ENCODE results near the gene ATG9B. TPM values are rescaled to one million over a fixed set of nuclear protein-coding genes. Genes with fewer than 3 reads are reported as not detected.

Gene ATG9B
- total and polyA plus RNA-seq, 5 donors from 2014 or later, result 18.6 to 38.7 (median 35.7) TPM

GRCh38 chr7:151006590-151007300, 17.5 kb downstream of the ATG9B start:
- H3K4me3 Mint-ChIP-seq, result no peak overlapping the region

GRCh38 chr7:151005566-151005965, 18.7 kb downstream of the ATG9B start:
- Mint-ChIP-seq H3K9me3 (no peaks in the 10 kb centered on the region), H3K4me3 (peak overlapping the region in 3 of 4 donors; percentile 41 to 80 (median 52)), H3K27ac (peak overlapping the region; percentile 62 to 82 (median 69)), H3K4me1 (peaks cover 0 to 48% (median 24%) of the 10 kb centered on the region in 4 donors), H3K27me3 (peaks cover 6% of the 10 kb centered on the region), H3K36me3 (peaks cover 8% of the 10 kb centered on the region)
- Histone ChIP-seq H3K27ac (ENCODE audit: insufficient read depth, low read length, poor library complexity, severe bottlenecking) (no peak overlapping the region), H3K36me3 (ENCODE audit: control insufficient read depth, insufficient read depth, low read length) (no peaks in the 10 kb centered on the region), H3K27me3 (ENCODE audit: control insufficient read depth, insufficient read depth, low read length) (no peaks in the 10 kb centered on the region), H3K4me3 (ENCODE audit: low read depth, low read length) (no peak overlapping the region), H3K4me1 (ENCODE audit: control insufficient read depth, insufficient read depth, low read length, poor library complexity, severe bottlenecking) (peaks cover 36% of the 10 kb centered on the region), H3K9me3 (ENCODE audit: control insufficient read depth in 2 of 2, low read length in 2 of 2) (no peaks in the 10 kb centered on the region)
- DNase-seq (no peak), ATAC-seq (ENCODE audit: low read depth in 2 of 2) (no peak)

More at GRCh38 chr7:151006590-151007300, 17.5 kb downstream of the ATG9B start:
- DNase-seq (no peak), ATAC-seq (ENCODE audit: low read depth in 2 of 2) (no peak)
- Histone ChIP-seq H3K4me3 (ENCODE audit: low read depth, low read length) (no peak overlapping the region), H3K27me3 (ENCODE audit: control insufficient read depth, insufficient read depth, low read length) (no peaks in the 10 kb centered on the region), H3K36me3 (ENCODE audit: control insufficient read depth, insufficient read depth, low read length) (no peaks in the 10 kb centered on the region), H3K27ac (ENCODE audit: insufficient read depth, low read length, poor library complexity, severe bottlenecking) (no peak overlapping the region), H3K9me3 (ENCODE audit: control insufficient read depth in 2 of 2, low read length in 2 of 2) (no peaks in the 10 kb centered on the region), H3K4me1 (ENCODE audit: control insufficient read depth, insufficient read depth, low read length, poor library complexity, severe bottlenecking) (peaks cover 47% of the 10 kb centered on the region)
- H3K27ac Mint-ChIP-seq, result peak overlapping the region in 1 of 3 donors; percentile 96
- H3K4me1 Mint-ChIP-seq, result peaks cover 0 to 59% (median 33%) of the 10 kb centered on the region in 4 donors
- H3K27me3 Mint-ChIP-seq, result peaks cover 6% of the 10 kb centered on the region
- H3K9me3 Mint-ChIP-seq, result no peaks in the 10 kb centered on the region
- H3K36me3 Mint-ChIP-seq, result peaks cover 3% of the 10 kb centered on the region

GRCh38 chr7:151003572-151003971, 20.7 kb downstream of the ATG9B start:
- ATAC-seq (ENCODE audit: low read depth in 2 of 2) (no peak), DNase-seq (no peak)
- no peaks in the 10 kb centered on the region for H3K27me3 ChIP-seq (ENCODE audit: control insufficient read depth, insufficient read depth, low read length)
- H3K9me3 Mint-ChIP-seq, result no peaks in the 10 kb centered on the region
- H3K27me3 Mint-ChIP-seq, result peaks cover 6% of the 10 kb centered on the region
- H3K9me3 ChIP-seq (ENCODE audit: control insufficient read depth in 2 of 2, low read length in 2 of 2), result no peaks in the 10 kb centered on the region
- peaks cover 11% of the 10 kb centered on the region for H3K36me3 Mint-ChIP-seq
- H3K36me3 ChIP-seq (ENCODE audit: control insufficient read depth, insufficient read depth, low read length), result no peaks in the 10 kb centered on the region
- no peak overlapping the region for H3K27ac ChIP-seq (ENCODE audit: insufficient read depth, low read length, poor library complexity, severe bottlenecking)
- peaks cover 0 to 46% (median 18%) of the 10 kb centered on the region in 4 donors for H3K4me1 Mint-ChIP-seq
- H3K4me3 Mint-ChIP-seq, result peak overlapping the region in 1 of 4 donors; percentile 74
- H3K27ac Mint-ChIP-seq, result no peak overlapping the region
- peaks cover 30% of the 10 kb centered on the region for H3K4me1 ChIP-seq (ENCODE audit: control insufficient read depth, insufficient read depth, low read length, poor library complexity, severe bottlenecking)
- no peak overlapping the region for H3K4me3 ChIP-seq (ENCODE audit: low read depth, low read length)

DNA sequence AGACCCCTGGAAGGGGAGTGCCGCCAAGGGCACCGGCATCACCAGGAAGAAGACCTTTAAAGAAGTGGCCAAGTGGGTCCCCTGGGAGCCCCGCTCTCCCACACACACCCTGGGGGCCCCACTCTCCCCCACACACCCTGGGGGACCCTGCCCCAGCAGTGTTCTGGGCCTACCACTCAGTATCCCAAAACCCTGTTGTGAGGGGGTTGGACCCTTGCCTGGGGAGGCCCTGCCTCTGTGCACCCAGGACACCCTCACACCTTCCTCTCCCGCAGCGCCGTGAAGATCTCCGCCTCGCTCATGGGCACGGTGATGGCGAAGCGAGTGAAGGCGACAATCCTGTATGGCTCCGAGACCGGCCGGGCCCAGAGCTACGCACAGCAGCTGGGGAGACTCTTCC, 22.7 kb downstream of the ATG9B start:
- H3K9me3 Mint-ChIP-seq, result no peaks in the 10 kb centered on the region
- ATAC-seq (ENCODE audit: low read depth in 2 of 2), result no peak
- H3K36me3 ChIP-seq (ENCODE audit: control insufficient read depth, insufficient read depth, low read length), result no peaks in the 10 kb centered on the region
- H3K4me3 Mint-ChIP-seq, result no peak overlapping the region
- H3K27ac ChIP-seq (ENCODE audit: insufficient read depth, low read length, poor library complexity, severe bottlenecking), result no peak overlapping the region
- H3K4me1 ChIP-seq (ENCODE audit: control insufficient read depth, insufficient read depth, low read length, poor library complexity, severe bottlenecking), result peaks cover 29% of the 10 kb centered on the region
- H3K4me1 Mint-ChIP-seq, result peaks cover 0 to 44% (median 12%) of the 10 kb centered on the region in 4 donors
- no peak for DNase-seq
- peaks cover 6% of the 10 kb centered on the region for H3K27me3 Mint-ChIP-seq
- no peak overlapping the region for H3K27ac Mint-ChIP-seq
- no peaks in the 10 kb centered on the region for H3K9me3 ChIP-seq (ENCODE audit: control insufficient read depth in 2 of 2, low read length in 2 of 2)
- H3K4me3 ChIP-seq (ENCODE audit: low read depth, low read length), result no peak overlapping the region
- H3K27me3 ChIP-seq (ENCODE audit: control insufficient read depth, insufficient read depth, low read length), result no peaks in the 10 kb centered on the region
- H3K36me3 Mint-ChIP-seq, result peaks cover 11% of the 10 kb centered on the region

DNA sequence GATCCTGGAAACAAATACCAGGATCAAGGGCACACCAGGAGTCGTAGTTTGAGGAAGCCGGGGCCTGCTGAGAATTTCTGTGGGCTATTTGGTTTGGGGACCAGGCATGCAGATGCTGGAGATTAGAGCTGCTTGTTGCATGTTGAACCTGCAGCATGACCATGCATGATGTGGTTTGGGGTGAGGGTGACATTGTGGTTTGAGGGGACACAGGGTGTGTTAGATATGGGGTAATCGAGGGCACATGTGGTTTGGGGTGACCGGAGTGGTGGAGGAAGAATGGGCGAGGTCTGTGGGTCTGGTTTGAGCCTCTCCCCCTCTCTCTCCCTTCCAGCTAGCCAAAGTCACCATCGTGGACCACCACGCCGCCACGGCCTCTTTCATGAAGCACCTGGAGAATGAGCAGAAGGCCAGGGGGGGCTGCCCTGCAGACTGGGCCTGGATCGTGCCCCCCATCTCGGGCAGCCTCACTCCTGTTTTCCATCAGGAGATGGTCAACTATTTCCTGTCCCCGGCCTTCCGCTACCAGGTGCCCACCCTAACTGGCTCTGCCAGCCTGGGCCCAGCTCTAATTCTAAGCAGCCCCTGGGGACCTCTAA, 23.3 kb downstream of the ATG9B start:
- DNase-seq, result no peak
- Histone ChIP-seq H3K36me3 (ENCODE audit: control insufficient read depth, insufficient read depth, low read length) (no peaks in the 10 kb centered on the region), H3K4me3 (ENCODE audit: low read depth, low read length) (no peak overlapping the region), H3K4me1 (ENCODE audit: control insufficient read depth, insufficient read depth, low read length, poor library complexity, severe bottlenecking) (peaks cover 35% of the 10 kb centered on the region), H3K27me3 (ENCODE audit: control insufficient read depth, insufficient read depth, low read length) (no peaks in the 10 kb centered on the region), H3K27ac (ENCODE audit: insufficient read depth, low read length, poor library complexity, severe bottlenecking) (no peak overlapping the region), H3K9me3 (ENCODE audit: control insufficient read depth in 2 of 2, low read length in 2 of 2) (no peaks in the 10 kb centered on the region)
- Mint-ChIP-seq H3K4me1 (peaks cover 0 to 43% (median 10%) of the 10 kb centered on the region in 4 donors), H3K9me3 (no peaks in the 10 kb centered on the region), H3K4me3 (no peak overlapping the region), H3K27ac (no peak overlapping the region), H3K36me3 (peaks cover 11% of the 10 kb centered on the region), H3K27me3 (peaks cover 6% of the 10 kb centered on the region)
- no peak for ATAC-seq (ENCODE audit: low read depth in 2 of 2)

DNA sequence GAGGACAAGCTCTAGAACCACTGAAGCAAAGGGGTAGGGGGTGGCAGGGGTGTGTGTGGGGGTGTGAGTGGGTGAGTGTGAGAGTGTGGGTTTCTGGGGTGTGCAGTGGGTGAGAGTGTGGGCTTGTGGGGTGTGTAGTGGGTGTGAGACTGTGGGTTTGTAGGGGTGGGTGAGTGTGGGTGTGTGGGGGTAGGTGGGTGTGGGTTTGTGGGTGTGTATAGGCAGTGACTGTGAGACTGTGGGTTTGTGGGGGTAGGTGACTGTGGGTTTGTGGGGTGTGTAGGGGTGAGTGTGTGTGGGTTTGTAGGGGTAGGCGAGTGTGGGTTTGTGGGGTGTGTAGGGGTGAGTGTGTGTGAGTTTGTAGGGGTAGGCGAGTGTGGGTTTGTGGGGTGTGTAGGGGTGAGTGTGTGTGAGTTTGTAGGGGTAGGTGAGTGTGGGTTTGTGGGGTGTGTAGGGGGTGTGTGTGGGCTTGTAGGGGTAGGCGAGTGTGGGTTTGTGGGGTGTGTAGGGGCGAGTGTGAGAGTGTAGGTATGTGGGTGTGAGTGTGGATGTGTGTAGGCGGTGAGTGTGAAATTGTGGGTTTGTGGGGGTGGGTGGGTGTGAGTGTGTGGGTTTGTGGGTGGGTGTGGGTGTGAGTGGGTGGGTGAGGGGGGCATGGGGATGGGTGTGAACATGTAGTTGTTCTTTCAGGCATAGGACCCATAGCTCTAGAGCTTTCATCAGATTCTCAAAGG, 24.6 kb downstream of the ATG9B start:
- H3K36me3 ChIP-seq (ENCODE audit: control insufficient read depth, insufficient read depth, low read length), result no peaks in the 10 kb centered on the region
- ATAC-seq (ENCODE audit: low read depth in 2 of 2) (no peak), DNase-seq (no peak)
- Mint-ChIP-seq H3K4me1 (peaks cover 0 to 41% (median 8%) of the 10 kb centered on the region in 4 donors), H3K27ac (no peak overlapping the region), H3K4me3 (no peak overlapping the region), H3K36me3 (peaks cover 11% of the 10 kb centered on the region), H3K9me3 (no peaks in the 10 kb centered on the region), H3K27me3 (peaks cover 6% of the 10 kb centered on the region)
- no peaks in the 10 kb centered on the region for H3K9me3 ChIP-seq (ENCODE audit: control insufficient read depth in 2 of 2, low read length in 2 of 2)
- no peaks in the 10 kb centered on the region for H3K27me3 ChIP-seq (ENCODE audit: control insufficient read depth, insufficient read depth, low read length)
- H3K27ac ChIP-seq (ENCODE audit: insufficient read depth, low read length, poor library complexity, severe bottlenecking), result no peak overlapping the region
- no peak overlapping the region for H3K4me3 ChIP-seq (ENCODE audit: low read depth, low read length)
- H3K4me1 ChIP-seq (ENCODE audit: control insufficient read depth, insufficient read depth, low read length, poor library complexity, severe bottlenecking), result peaks cover 41% of the 10 kb centered on the region

DNA sequence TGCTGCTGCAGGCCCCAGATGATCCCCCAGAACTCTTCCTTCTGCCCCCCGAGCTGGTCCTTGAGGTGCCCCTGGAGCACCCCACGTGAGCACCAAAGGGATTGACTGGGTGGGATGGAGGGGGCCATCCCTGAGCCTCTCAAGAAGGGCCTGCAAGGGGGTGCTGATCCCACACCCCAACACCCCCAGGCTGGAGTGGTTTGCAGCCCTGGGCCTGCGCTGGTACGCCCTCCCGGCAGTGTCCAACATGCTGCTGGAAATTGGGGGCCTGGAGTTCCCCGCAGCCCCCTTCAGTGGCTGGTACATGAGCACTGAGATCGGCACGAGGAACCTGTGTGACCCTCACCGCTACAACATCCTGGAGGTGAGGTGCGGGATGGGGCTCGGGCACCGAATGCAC, 25.3 kb downstream of the ATG9B start:
- Mint-ChIP-seq H3K4me3 (peak overlapping the region in 1 of 4 donors; percentile 10), H3K9me3 (no peaks in the 10 kb centered on the region), H3K27me3 (peaks cover 6% of the 10 kb centered on the region), H3K36me3 (peaks cover 8% of the 10 kb centered on the region), H3K27ac (no peak overlapping the region), H3K4me1 (peaks cover 0 to 46% (median 9%) of the 10 kb centered on the region in 4 donors)
- peaks cover 48% of the 10 kb centered on the region for H3K4me1 ChIP-seq (ENCODE audit: control insufficient read depth, insufficient read depth, low read length, poor library complexity, severe bottlenecking)
- H3K9me3 ChIP-seq (ENCODE audit: control insufficient read depth in 2 of 2, low read length in 2 of 2), result no peaks in the 10 kb centered on the region
- no peak overlapping the region for H3K27ac ChIP-seq (ENCODE audit: insufficient read depth, low read length, poor library complexity, severe bottlenecking)
- H3K27me3 ChIP-seq (ENCODE audit: control insufficient read depth, insufficient read depth, low read length), result no peaks in the 10 kb centered on the region
- H3K4me3 ChIP-seq (ENCODE audit: low read depth, low read length), result no peak overlapping the region
- ATAC-seq (ENCODE audit: low read depth in 2 of 2) (no peak), DNase-seq (no peak)
- no peaks in the 10 kb centered on the region for H3K36me3 ChIP-seq (ENCODE audit: control insufficient read depth, insufficient read depth, low read length)

All from CD4-positive, CD25-positive, alpha-beta regulatory T cell (primary cell).